ENCODE data around the gene NAP1L4. TPM values are rescaled to one million over a fixed set of nuclear protein-coding genes. Genes with fewer than 3 reads are reported as not detected.

The NAP1L4 gene
- total RNA-seq, 1 donor from 2014 or later = 109 TPM

GRCh38 chr11:2922655-2923054 lies 69.5 kb downstream of the NAP1L4 start:
- no peak overlapping the region for H3K4me3 ChIP-seq (ENCODE audit: low read depth, low read length)
- no peak for DNase-seq (ENCODE audit: low read depth)
- H3K36me3 ChIP-seq (ENCODE audit: control insufficient read depth, insufficient read depth, low read length) = no peaks in the 10 kb centered on the region
- TF ChIP-seq CTCF (IDR thresholded peaks at IDR 0.05; ENCODE audit: insufficient read depth, low read length, poor library complexity, severe bottlenecking) = no peak
- H3K27me3 ChIP-seq (ENCODE audit: control insufficient read depth, insufficient read depth, low read length) = no peaks in the 10 kb centered on the region

- no peak overlapping the region for H3K4me3 ChIP-seq (ENCODE audit: low read depth, low read length)
- TF ChIP-seq CTCF (IDR thresholded peaks at IDR 0.05; ENCODE audit: insufficient read depth, low read length, poor library complexity, severe bottlenecking) = no peak
- H3K27me3 ChIP-seq (ENCODE audit: control insufficient read depth, insufficient read depth, low read length) = no peaks in the 10 kb centered on the region
- H3K36me3 ChIP-seq (ENCODE audit: control insufficient read depth, insufficient read depth, low read length) = no peaks in the 10 kb centered on the region
- no peak for DNase-seq (ENCODE audit: low read depth)
These were observed 70.2 kb downstream of the NAP1L4 start for GRCh38 chr11:2921742-2922493.

GRCh38 chr11:2921261-2921660 lies 70.9 kb downstream of the NAP1L4 start:
- no peaks in the 10 kb centered on the region for H3K36me3 ChIP-seq (ENCODE audit: control insufficient read depth, insufficient read depth, low read length)
- no peak overlapping the region for H3K4me3 ChIP-seq (ENCODE audit: low read depth, low read length)
- no peak for DNase-seq (ENCODE audit: low read depth)
- no peaks in the 10 kb centered on the region for H3K27me3 ChIP-seq (ENCODE audit: control insufficient read depth, insufficient read depth, low read length)
- TF ChIP-seq CTCF (IDR thresholded peaks at IDR 0.05; ENCODE audit: insufficient read depth, low read length, poor library complexity, severe bottlenecking) = no peak

- no peaks in the 10 kb centered on the region for H3K36me3 ChIP-seq (ENCODE audit: control insufficient read depth, insufficient read depth, low read length)
- no peak overlapping the region for H3K4me3 ChIP-seq (ENCODE audit: low read depth, low read length)
- no peak for TF ChIP-seq CTCF (IDR thresholded peaks at IDR 0.05; ENCODE audit: insufficient read depth, low read length, poor library complexity, severe bottlenecking)
- H3K27me3 ChIP-seq (ENCODE audit: control insufficient read depth, insufficient read depth, low read length) = no peaks in the 10 kb centered on the region
- DNase-seq (ENCODE audit: low read depth) = no peak
These were observed 71.8 kb downstream of the NAP1L4 start for GRCh38 chr11:2920343-2920742.

- Histone ChIP-seq H3K27me3 (ENCODE audit: control insufficient read depth, insufficient read depth, low read length) (no peaks in the 10 kb centered on the region), H3K4me3 (ENCODE audit: low read depth, low read length) (no peak overlapping the region), H3K36me3 (ENCODE audit: control insufficient read depth, insufficient read depth, low read length) (no peaks in the 10 kb centered on the region)
- DNase-seq (ENCODE audit: low read depth) = no peak
- no peak for TF ChIP-seq CTCF (IDR thresholded peaks at IDR 0.05; ENCODE audit: insufficient read depth, low read length, poor library complexity, severe bottlenecking)
These were observed 72.3 kb downstream of the NAP1L4 start for GRCh38 chr11:2919837-2920236.

GRCh38 chr11:2919188-2919587 lies 72.9 kb downstream of the NAP1L4 start:
- no peak for DNase-seq (ENCODE audit: low read depth)
- no peak for TF ChIP-seq CTCF (IDR thresholded peaks at IDR 0.05; ENCODE audit: insufficient read depth, low read length, poor library complexity, severe bottlenecking)
- Histone ChIP-seq H3K36me3 (ENCODE audit: control insufficient read depth, insufficient read depth, low read length) (no peaks in the 10 kb centered on the region), H3K27me3 (ENCODE audit: control insufficient read depth, insufficient read depth, low read length) (no peaks in the 10 kb centered on the region), H3K4me3 (ENCODE audit: low read depth, low read length) (no peak overlapping the region)

All from kidney epithelial cell (primary cell).